Activated CD4-positive, alpha-beta T cell treated with anti-CD3 and anti-CD28 coated beads, Interleukin-2, Interleukin-4, amounts not matched to agents 100 ng/mL and 50 ng/mL, durations not matched to agents 16 hours and 8 hours (primary cell): ENCODE data around the gene PIN1.

ENCODE experiments used
- DNase-seq: peaks from one replicate; pipeline ENCODE4 v3.0.0-alpha.2; 2020; ENCODE audit warnings: low spot score

Gene PIN1

DNA sequence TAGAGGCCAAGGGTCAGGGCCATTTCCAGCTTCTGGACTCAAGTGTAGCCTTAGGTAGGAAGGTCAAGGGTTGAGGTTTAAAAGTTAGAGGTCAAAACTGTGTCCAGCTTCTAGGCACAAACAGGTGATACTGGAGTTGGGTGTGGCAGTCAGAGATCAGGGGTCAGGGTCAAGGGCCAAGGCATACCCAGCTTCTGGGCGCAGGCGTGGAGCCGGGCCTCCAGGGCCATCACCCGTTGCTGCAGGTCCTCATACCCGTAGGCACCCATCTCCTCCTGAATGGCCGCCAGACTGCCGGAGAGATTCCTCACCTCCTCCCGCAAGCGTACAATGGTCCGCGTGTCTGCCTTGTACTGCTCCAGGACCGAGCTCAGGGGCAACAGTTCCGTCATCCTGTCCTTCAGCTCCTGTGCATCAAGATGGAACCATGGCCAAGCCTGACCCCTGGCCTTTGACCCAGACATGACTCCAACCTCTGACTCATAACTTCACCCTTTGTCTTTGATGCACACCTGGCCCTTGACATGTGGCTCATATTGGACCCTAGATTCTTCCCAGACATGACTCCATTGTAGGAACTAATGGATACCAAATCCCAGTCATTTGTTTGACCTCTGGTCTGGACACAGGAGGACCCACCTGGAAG is 22.1 kb downstream of the PIN1 start:
- DNase-seq = no peak

DNA sequence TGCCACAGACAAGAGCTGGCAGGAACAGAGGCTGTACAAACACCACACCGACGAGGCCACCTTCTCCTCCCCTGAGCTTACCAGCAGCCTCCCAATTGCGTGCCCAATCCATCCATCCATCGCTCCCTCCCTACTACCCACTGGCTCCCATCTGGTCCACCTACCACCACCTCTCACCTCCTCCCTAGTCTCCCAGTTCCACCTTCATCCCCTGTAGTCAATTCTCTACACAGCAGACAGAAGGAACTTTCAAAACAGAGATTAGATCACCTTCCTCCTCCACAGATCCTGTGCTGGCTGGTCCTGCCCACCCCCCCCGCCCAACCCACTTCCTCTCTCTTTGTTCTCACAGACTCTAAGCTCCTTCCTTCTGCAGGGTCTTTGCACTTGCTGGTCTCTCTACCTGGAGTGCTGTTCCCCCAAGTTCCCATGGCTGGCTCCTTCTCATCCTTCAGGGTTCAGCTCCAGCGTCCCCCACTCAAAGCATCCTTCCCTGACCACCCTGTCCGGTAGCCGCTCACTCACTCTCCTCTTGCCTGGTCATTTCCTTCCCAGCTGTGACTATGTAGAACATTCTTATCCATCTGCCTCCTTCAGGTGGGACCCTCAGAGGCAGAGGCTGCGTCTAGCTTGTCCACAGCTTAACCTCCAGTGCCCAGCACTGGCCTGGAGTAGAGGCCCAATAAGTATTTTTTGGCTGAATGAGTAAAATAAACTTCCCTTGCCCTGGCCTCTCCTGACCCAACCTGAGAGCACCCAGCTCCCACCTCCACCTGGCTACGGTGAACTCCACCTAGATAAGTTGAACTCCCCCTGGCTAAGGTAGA is 23.0 kb downstream of the PIN1 start:
- DNase-seq = peak; percentile 19

GRCh38 chr19:9858766-9859165 is 23.6 kb downstream of the PIN1 start:
- no peak for DNase-seq

DNA sequence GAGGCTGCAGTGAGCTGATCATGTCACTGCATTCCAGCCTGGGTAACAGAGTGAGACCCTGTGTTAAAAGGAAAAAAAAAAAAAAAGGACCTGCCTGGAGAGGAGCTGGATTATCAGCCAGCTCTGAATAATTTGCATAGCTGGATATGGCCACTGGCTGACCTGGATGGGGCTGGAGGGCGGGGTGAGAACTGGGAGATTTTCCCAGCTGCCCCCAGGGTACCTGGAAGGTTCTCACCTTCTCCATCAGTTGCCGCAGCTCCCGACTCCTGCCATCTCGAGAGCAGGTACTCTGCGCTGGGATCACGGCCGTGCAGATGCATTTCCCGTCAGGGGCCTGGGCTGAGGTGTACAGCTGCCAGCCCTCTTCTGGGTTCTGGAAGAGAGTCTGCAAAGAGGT is 25.3 kb downstream of the PIN1 start:
- no peak for DNase-seq

GRCh38 chr19:9861503-9861902 is 26.4 kb downstream of the PIN1 start:
- DNase-seq = no peak

DNA sequence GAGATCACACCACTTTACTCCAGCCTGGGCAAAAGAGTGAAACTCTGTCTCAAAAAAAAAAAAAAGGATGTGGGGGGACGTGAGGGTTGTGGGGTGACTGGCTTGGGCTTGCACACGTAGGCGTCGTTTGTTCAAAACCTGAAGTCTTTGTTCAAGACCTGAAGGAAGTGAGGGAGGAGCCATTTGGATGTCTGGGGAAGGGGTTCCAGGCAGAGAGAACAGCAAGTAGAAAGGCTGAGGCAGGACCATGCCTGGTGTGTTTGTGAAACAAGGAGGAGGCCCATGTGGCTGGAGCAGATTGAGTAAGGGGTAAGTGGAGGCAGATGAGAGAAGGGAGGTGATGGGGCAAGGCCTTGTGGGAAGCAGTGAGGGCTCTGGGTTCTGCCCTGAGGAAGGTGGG is 27.8 kb downstream of the PIN1 start:
- DNase-seq = no peak

GRCh38 chr19:9863759-9864158 is 28.6 kb downstream of the PIN1 start:
- DNase-seq = no peak

GRCh38 chr19:9865732-9866501 is 30.8 kb downstream of the PIN1 start:
- DNase-seq = no peak

- DNase-seq = no peak
Observed at GRCh38 chr19:9868983-9869617, 34.0 kb downstream of the PIN1 start.

DNA sequence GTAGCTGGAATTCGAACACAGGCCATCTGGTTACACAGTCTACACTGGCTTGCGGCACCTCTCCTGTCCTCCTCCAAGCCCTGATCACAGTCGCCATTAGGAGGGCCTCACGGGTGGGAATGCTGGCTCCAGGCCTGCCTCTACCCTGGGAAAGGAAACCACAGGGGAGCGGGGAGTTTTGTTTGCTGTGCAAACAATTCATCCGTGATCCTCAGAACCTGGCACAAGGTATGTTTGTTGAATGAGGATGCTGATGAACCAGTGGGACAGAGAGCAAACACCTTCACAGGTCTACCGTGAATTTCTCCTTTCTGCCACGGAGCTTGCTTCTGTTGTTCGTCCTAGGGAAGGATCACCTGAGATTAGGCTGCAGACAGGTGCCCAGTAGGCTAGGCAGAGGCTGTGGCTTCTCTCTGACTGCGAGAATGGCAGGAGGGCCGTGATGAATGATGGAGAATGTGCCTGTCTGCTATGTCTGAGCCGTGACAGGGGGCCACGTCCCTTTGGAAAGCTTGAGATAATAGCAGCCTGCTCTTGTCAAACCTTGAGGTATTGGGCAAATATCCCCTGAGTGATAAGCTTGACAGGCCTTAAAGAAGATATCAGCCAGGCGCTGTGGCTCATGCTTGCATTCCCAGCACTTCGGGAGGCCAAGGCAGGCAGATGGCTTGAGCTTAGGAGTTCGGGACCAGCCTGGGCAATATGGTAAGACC is 36.7 kb downstream of the PIN1 start:
- DNase-seq = no peak

- no peak for DNase-seq
Observed at GRCh38 chr19:9872618-9873242, 37.6 kb downstream of the PIN1 start.

GRCh38 chr19:9875031-9875627 is 40.0 kb downstream of the PIN1 start:
- DNase-seq = no peak

GRCh38 chr19:9875796-9876195 is 40.7 kb downstream of the PIN1 start:
- DNase-seq = no peak

DNA sequence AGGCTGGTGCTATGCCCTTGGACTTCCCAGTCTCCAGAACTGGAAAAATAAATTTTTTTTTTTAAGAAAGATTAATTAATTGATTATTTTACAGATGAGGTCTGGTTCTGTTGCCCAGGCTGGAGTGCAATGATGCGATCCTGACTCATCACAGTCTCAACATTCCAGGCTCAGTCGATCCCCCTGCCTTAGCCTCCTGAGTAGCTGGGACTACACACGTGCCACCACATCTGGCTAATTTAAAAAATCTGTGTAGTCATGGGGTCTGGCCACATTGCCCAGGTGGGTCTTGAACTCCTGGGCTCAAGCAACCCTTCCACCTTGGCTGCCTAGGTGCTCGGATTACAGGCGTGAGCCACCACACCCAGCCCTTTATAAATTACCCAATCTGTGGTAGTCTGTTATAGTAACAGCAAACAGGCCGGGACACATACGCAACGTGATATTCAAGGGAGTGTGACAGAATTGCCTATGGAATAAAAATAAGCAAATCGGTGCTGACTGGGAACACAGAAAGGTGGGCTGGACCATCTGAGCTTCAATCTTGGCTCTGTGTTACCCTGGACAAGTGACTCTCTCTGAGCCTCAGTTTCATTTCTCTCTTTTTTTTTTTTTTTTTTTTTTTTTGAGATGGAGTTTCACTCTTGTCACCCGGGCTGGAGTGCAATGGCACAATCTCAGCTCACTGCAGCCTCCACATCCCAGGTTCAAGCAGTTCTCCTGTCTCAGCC is 42.8 kb downstream of the PIN1 start:
- no peak for DNase-seq

GRCh38 chr19:9878511-9879196 is 43.5 kb downstream of the PIN1 start:
- DNase-seq = no peak

- DNase-seq = no peak
Observed at GRCh38 chr19:9881720-9882119, 46.6 kb downstream of the PIN1 start.

DNA sequence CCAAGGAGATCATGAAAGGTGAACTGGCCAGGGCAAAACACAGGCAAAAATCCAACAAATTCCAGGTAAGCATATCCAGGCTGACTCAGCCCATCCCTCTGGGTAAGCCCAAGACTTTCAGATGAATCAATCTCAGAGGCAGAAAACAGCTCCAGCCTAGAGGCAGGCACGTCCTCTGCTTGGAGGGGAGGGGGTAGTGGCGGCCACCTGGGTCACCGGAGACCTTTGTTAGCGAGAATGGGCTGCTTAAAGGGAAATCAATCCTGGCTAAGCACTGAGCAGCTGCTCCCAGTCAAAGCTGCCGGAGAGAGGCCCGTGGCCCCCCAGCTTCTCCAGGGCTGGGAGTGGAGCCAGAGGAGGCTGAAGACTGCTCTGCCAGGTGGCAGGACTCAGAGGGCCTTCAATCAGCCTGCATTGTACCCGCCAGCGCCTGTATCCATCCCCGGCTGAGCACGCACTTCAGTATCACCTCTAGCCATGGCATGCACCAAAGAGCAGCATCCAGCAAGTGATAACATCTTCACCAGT is 48.2 kb downstream of the PIN1 start:
- DNase-seq = no peak

DNA sequence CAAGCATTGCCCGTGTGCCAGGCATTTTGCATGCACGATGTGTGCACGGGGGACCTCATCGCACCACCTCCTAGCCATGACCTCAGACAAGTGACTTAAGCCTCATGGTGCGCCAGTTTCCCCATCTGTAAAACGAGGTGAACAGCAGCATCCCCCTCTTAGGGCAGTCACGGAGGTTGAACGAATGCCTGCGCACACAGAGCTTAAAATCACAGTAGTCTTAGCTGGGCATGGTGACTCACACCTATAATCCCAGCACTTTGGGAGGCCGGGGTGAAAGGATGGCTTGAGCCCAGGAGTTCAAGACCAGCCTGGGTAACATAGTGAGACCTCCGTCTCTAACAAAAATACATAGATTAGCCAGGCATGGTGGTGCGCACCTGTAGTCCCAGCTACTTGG is 48.6 kb downstream of the PIN1 start:
- no peak for DNase-seq

DNA sequence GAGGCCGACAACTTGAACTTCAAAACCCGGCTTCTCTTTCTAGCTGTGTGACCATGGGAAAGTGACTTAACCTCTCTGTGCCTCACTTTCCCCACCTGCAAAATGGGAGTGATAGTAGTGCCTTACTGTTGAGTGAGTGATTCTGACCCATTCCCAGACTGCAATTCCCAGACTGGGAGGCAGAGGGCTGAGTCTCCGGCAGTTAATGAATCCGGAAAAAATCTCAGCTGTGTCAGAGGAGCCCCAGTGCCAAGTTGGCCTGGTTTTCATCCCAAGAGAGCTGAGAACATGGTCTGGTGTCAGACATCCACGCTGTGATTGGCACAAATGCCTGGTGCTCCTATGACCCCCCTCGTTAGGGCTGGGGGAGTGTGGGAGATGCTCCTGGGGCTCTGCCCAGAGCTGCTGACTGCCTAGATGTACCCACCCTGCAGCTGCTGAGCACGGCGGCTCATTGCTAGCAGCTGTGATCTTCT is 50.0 kb downstream of the PIN1 start:
- DNase-seq = no peak
